Endodermal cell (in vitro differentiated cells): Measurements from ENCODE around the gene TFG. TPM values are rescaled to one million over a fixed set of nuclear protein-coding genes. Genes with fewer than 3 reads are reported as not detected.

Experiments used
- DNase-seq: peaks from one replicate; pipeline ENCODE4 v3.0.0-alpha.2; 2017
- H3K27ac ChIP-seq: 2 replicates; pipeline ENCODE4 v1.5.1; 2013; ENCODE audit warnings: mild to moderate bottlenecking, low read depth, low read length, moderate library complexity
- H3K27me3 ChIP-seq: 2 replicates; pipeline ENCODE4 v1.6.1; 2013; ENCODE audit warnings: mild to moderate bottlenecking, low read length, moderate library complexity; ENCODE audit not compliant: insufficient read depth, control insufficient read depth, poor library complexity, severe bottlenecking
- H3K36me3 ChIP-seq: 2 replicates; pipeline ENCODE4 v1.7.0; 2013; ENCODE audit warnings: mild to moderate bottlenecking, low read length, moderate library complexity; ENCODE audit not compliant: control insufficient read depth, insufficient read depth
- H3K4me1 ChIP-seq: one replicate; pipeline ENCODE4 v1.7.0; 2013; ENCODE audit warnings: low read length; ENCODE audit not compliant: control insufficient read depth, insufficient read depth
- H3K4me3 ChIP-seq: 2 replicates; pipeline ENCODE4 v1.5.1; 2013; ENCODE audit warnings: mild to moderate bottlenecking, low read length, moderate library complexity
- H3K9ac ChIP-seq: 2 replicates; pipeline ENCODE4 v1.6.1; 2013; ENCODE audit warnings: mild to moderate bottlenecking, low read length, moderate library complexity; ENCODE audit not compliant: poor library complexity, severe bottlenecking; ENCODE audit errors: extremely low read depth
- H3K9me3 ChIP-seq: 2 replicates; pipeline ENCODE4 v1.6.1; 2013; ENCODE audit warnings: mild to moderate bottlenecking, low read length, moderate library complexity; ENCODE audit not compliant: control insufficient read depth
- H3K27ac Mint-ChIP-seq: 2 replicates; pipeline ENCODE4 v1.8.0; 2020; ENCODE audit warnings: mixed read lengths
- H3K27me3 Mint-ChIP-seq: 2 replicates; pipeline ENCODE4 v1.8.0; 2021; ENCODE audit warnings: mild to moderate bottlenecking, mixed read lengths; ENCODE audit not compliant: insufficient read depth
- H3K36me3 Mint-ChIP-seq: 2 replicates; pipeline ENCODE4 v1.8.0; 2020; ENCODE audit warnings: low read depth, mixed read lengths
- H3K4me1 Mint-ChIP-seq: 2 replicates; pipeline ENCODE4 v1.8.0; 2020; ENCODE audit warnings: mixed read lengths
- H3K4me3 Mint-ChIP-seq: 2 replicates; pipeline ENCODE4 v1.8.0; 2020; ENCODE audit warnings: mild to moderate bottlenecking, moderate library complexity, mixed read lengths
- H3K9me3 Mint-ChIP-seq: 2 replicates; pipeline ENCODE4 v1.8.0; 2020; ENCODE audit warnings: mild to moderate bottlenecking, mixed read lengths
- WGBS, 2 experiments: methylation state at CpG; one replicate each; pipeline versions ENCODE4 v1.1.5 to v1.1.7; 2013; ENCODE audit warnings: missing lambda C conversion rate in 2 of 2, mixed read lengths in 1 of 2; ENCODE audit not compliant: insufficient coverage in 1 of 2, insufficient read length in 1 of 2; 5-methylcytosine and 5-hydroxymethylcytosine counted together
- total RNA-seq, 2 donors: library from RNA; stranded (reverse); fragmentation: NEBNext Ultra II Directional in 1 of 2; extraction: Animal tissue kit (Norgen Biotek cat#: 25700) in 1 of 2; gene quantifications; 2 replicates in 1 of 2; 3 replicates in 1 of 2; pipeline ENCODE4 v1.2.1, GENCODE V29; 2021
- TF ChIP-seq, protein P1 (sequence below): fragments of 200-600 bp; sonication (generic); conservative IDR thresholded peaks from 2 replicates; pipeline ENCODE4 v1.5.0; 2021; ENCODE audit warnings: antibody characterized with exemption, mild to moderate bottlenecking

Gene TFG
- total RNA-seq, 2 donors from 2014 or later = 102 to 137 TPM

GRCh38 chr3:100782906-100783305 lies 73.6 kb downstream of the TFG start:
- H3K4me3 ChIP-seq = no peak overlapping the region
- Mint-ChIP-seq H3K9me3 (peaks cover 11% of the 10 kb centered on the region), H3K4me1 (peaks cover 5% of the 10 kb centered on the region), H3K27me3 (peaks cover 4% of the 10 kb centered on the region), H3K36me3 (no peaks in the 10 kb centered on the region), H3K4me3 (no peak overlapping the region), H3K27ac (no peak overlapping the region)
- H3K27me3 ChIP-seq = no peaks in the 10 kb centered on the region
- H3K9me3 ChIP-seq = peaks cover 23% of the 10 kb centered on the region
- TF ChIP-seq, protein P1, sequence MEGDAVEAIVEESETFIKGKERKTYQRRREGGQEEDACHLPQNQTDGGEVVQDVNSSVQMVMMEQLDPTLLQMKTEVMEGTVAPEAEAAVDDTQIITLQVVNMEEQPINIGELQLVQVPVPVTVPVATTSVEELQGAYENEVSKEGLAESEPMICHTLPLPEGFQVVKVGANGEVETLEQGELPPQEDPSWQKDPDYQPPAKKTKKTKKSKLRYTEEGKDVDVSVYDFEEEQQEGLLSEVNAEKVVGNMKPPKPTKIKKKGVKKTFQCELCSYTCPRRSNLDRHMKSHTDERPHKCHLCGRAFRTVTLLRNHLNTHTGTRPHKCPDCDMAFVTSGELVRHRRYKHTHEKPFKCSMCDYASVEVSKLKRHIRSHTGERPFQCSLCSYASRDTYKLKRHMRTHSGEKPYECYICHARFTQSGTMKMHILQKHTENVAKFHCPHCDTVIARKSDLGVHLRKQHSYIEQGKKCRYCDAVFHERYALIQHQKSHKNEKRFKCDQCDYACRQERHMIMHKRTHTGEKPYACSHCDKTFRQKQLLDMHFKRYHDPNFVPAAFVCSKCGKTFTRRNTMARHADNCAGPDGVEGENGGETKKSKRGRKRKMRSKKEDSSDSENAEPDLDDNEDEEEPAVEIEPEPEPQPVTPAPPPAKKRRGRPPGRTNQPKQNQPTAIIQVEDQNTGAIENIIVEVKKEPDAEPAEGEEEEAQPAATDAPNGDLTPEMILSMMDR = no peak
- H3K4me1 ChIP-seq = no peaks in the 10 kb centered on the region
- DNase-seq = no peak
- WGBS, 2 experiments = 93 to 94% methylated on average over 2 to 3 of the region's 3 CpGs
- H3K9ac ChIP-seq = no peak overlapping the region
- no peaks in the 10 kb centered on the region for H3K36me3 ChIP-seq
- H3K27ac ChIP-seq = no peak overlapping the region

DNA sequence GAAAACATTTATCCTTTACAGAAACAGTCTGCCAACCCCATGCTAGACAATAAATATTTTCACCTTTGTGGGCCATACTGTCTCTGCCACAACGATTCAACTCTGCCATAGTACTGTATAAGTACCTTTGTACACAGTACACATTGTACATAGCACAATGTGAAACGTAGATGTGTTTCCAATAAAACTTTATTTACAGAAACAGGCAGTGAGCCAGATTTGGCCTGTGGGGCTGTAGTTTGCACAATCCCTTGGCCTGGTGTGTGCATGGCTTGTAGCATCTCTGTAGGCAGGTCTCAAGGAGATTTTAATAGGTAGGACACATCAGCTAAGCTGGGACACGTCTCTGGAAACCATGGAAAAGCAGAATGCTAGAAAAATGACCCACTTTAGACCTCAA lies 74.3 kb downstream of the TFG start:
- no peak overlapping the region for H3K4me3 ChIP-seq
- H3K27ac ChIP-seq = no peak overlapping the region
- no peaks in the 10 kb centered on the region for H3K4me1 ChIP-seq
- Mint-ChIP-seq H3K9me3 (peaks cover 11% of the 10 kb centered on the region), H3K27ac (no peak overlapping the region), H3K4me1 (peaks cover 5% of the 10 kb centered on the region), H3K27me3 (peaks cover 4% of the 10 kb centered on the region), H3K4me3 (no peak overlapping the region), H3K36me3 (no peaks in the 10 kb centered on the region)
- H3K36me3 ChIP-seq = no peaks in the 10 kb centered on the region
- TF ChIP-seq, protein P1 = no peak
- DNase-seq = no peak
- no peak overlapping the region for H3K9ac ChIP-seq
- 88% methylated on average over 3 of the region's 3 CpGs; no CpG with 5 or more reads in 1 of the 2 experiments for WGBS, 2 experiments
- H3K27me3 ChIP-seq = no peaks in the 10 kb centered on the region
- H3K9me3 ChIP-seq = peaks cover 23% of the 10 kb centered on the region

GRCh38 chr3:100789579-100789978 lies 80.3 kb downstream of the TFG start:
- H3K4me1 ChIP-seq = no peaks in the 10 kb centered on the region
- H3K27ac ChIP-seq = no peak overlapping the region
- no peaks in the 10 kb centered on the region for H3K4me1 Mint-ChIP-seq
- H3K4me3 ChIP-seq = no peak overlapping the region
- H3K36me3 ChIP-seq = no peaks in the 10 kb centered on the region
- no peaks in the 10 kb centered on the region for H3K27me3 ChIP-seq
- whole genome bisulfite sequencing, 2 experiments = 98% methylated on average over 2 of the region's 2 CpGs; no CpG with 5 or more reads in 1 of the 2 experiments
- H3K36me3 Mint-ChIP-seq = no peaks in the 10 kb centered on the region
- H3K4me3 Mint-ChIP-seq = no peak overlapping the region
- peaks cover 13% of the 10 kb centered on the region for H3K9me3 ChIP-seq
- H3K27me3 Mint-ChIP-seq = no peaks in the 10 kb centered on the region
- H3K9me3 Mint-ChIP-seq = peaks cover 7% of the 10 kb centered on the region
- TF ChIP-seq, protein P1 = no peak
- no peak for DNase-seq
- no peak overlapping the region for H3K9ac ChIP-seq
- H3K27ac Mint-ChIP-seq = no peak overlapping the region
